Kidney epithelial cell (primary cell): ENCODE measurements around the gene KRTAP5-5. TPM values are rescaled to one million over a fixed set of nuclear protein-coding genes. Genes with fewer than 3 reads are reported as not detected.
"Not testable (repeated sequence)": the region's sequence is repeated elsewhere in the genome, so short reads cannot be mapped to it uniquely, and the experiment has no call there.

ENCODE experiments used
- DNase-seq: peaks from one replicate; pipeline ENCODE4 v3.0.0-alpha.2; 2010; ENCODE audit warnings: low read depth
- H3K27me3 ChIP-seq: 2 replicates; pipeline ENCODE4 v1.6.0; 2011; ENCODE audit warnings: low read length; ENCODE audit not compliant: control insufficient read depth, insufficient read depth
- H3K36me3 ChIP-seq: 2 replicates; pipeline ENCODE4 v1.5.1; 2011; ENCODE audit warnings: low read length; ENCODE audit not compliant: control insufficient read depth, insufficient read depth
- H3K4me3 ChIP-seq: 2 replicates; pipeline ENCODE4 v1.5.1; 2011; ENCODE audit warnings: low read depth, mild to moderate bottlenecking, control low read depth, low read length
- CTCF ChIP-seq: IDR thresholded peaks from 2 replicates; pipeline ENCODE4 v1.5.1; 2011; ENCODE audit warnings: mild to moderate bottlenecking, moderate library complexity, low read length, control low read depth, inconsistent platforms; ENCODE audit not compliant: insufficient read depth, poor library complexity, severe bottlenecking
- total RNA-seq: library from RNA; depleted of rRNA; stranded (reverse); fragments of >200 nt; gene quantifications from 2 replicates; pipeline ENCODE4 v1.2.3, GENCODE V29; 2015

KRTAP5-5 gene
- total RNA-seq, 1 donor from 2014 or later, result not detected

GRCh38 chr11:1598816-1599215, 30.8 kb upstream of the KRTAP5-5 start:
- DNase-seq, result no peak
- H3K4me3 ChIP-seq, result no peak overlapping the region

GRCh38 chr11:1600626-1601025, 28.9 kb upstream of the KRTAP5-5 start:
- H3K36me3 ChIP-seq, result no peaks in the 10 kb centered on the region
- H3K4me3 ChIP-seq, result no peak overlapping the region
- peaks cover 22% of the 10 kb centered on the region for H3K27me3 ChIP-seq
- TF ChIP-seq CTCF, result no peak
- no peak for DNase-seq

More at GRCh38 chr11:1598816-1599215, 30.8 kb upstream of the KRTAP5-5 start:
- TF ChIP-seq CTCF, result no peak
- no peaks in the 10 kb centered on the region for H3K36me3 ChIP-seq
- H3K27me3 ChIP-seq, result peaks cover 22% of the 10 kb centered on the region

- H3K4me3 ChIP-seq, H3K36me3 ChIP-seq, DNase-seq: not testable (repeated sequence)
- H3K27me3 ChIP-seq, result peaks cover 23% of the 10 kb centered on the region
Observed at GRCh38 chr11:1601663-1602062, 27.9 kb upstream of the KRTAP5-5 start.

- peaks cover 27% of the 10 kb centered on the region for H3K27me3 ChIP-seq
- DNase-seq, result no peak
- TF ChIP-seq CTCF, result no peak
- no peak overlapping the region for H3K4me3 ChIP-seq
- H3K36me3 ChIP-seq, result no peaks in the 10 kb centered on the region
Observed at GRCh38 chr11:1603629-1604028, 25.9 kb upstream of the KRTAP5-5 start.

- peaks cover 27% of the 10 kb centered on the region for H3K27me3 ChIP-seq
- no peak overlapping the region for H3K4me3 ChIP-seq
- no peaks in the 10 kb centered on the region for H3K36me3 ChIP-seq
- no peak for TF ChIP-seq CTCF
- no peak for DNase-seq
Observed at GRCh38 chr11:1604181-1604580, 25.4 kb upstream of the KRTAP5-5 start.

GRCh38 chr11:1604711-1605110, 24.9 kb upstream of the KRTAP5-5 start:
- TF ChIP-seq CTCF, result no peak
- peaks cover 27% of the 10 kb centered on the region for H3K27me3 ChIP-seq
- no peak overlapping the region for H3K4me3 ChIP-seq
- no peak for DNase-seq
- H3K36me3 ChIP-seq, result no peaks in the 10 kb centered on the region

- H3K27me3 ChIP-seq, result peaks cover 27% of the 10 kb centered on the region
- not testable (repeated sequence) for H3K4me3 ChIP-seq, DNase-seq, H3K36me3 ChIP-seq
Observed at GRCh38 chr11:1605923-1606322, 23.7 kb upstream of the KRTAP5-5 start.

DNA sequence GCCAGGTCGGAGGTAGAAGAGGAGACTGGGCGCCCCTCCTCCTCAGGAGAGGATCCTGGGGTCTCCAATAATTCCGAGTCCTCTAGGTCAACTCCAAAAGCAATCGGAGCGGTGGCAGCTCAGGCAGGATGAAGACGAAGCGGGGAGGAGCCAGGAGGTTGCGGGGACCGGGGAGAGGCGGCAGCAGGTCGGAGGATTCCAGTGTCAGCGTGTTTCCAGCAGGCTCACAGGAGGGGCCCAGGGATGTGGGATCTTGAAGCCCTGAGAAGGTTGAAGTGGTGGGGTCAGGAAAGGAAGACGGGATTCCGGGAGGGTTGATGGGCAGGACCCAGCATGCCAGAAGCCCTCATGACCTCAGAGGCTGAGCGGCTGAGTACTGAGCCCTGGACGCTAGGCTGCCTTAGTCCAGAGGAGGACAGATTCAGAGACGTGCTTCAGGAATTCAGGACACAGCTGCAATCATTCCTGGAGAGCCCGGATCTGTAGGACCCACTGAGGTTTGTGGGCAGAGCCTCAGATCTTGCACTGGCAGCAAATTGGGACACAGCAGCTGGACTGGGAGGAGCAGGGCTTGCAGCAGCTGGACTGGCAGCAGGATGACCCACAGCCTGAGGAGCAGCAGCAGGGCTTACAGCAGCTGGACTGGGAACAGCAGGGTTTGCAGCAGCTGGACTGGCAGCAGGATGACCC, 22.3 kb upstream of the KRTAP5-5 start:
- not testable (repeated sequence) for H3K36me3 ChIP-seq, DNase-seq, H3K4me3 ChIP-seq
- peaks cover 25% of the 10 kb centered on the region for H3K27me3 ChIP-seq

DNA sequence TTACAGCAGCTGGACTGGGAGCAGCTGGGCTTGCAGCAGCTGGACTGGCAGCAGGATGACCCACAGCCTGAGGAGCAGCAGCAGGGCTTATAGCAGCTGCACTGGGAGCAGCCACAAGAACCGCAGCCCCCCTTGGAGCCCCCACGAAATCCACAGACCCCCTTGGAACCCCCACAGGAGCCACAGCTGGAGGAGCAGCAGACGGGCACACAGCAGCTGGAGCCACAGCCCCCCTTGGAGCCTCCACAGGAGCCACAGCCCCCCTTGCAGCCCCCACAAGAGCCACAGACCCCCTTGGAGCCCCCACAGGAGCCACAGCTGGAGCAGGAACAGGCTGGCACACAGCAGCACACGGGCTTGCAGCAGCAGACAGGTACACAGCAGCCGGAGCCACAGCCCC, 21.7 kb upstream of the KRTAP5-5 start:
- H3K27me3 ChIP-seq, result peaks cover 25% of the 10 kb centered on the region
- DNase-seq, H3K36me3 ChIP-seq, H3K4me3 ChIP-seq: not testable (repeated sequence)
